Thoracic aorta (tissue), 2 donors: ENCODE results near the gene GPR132. TPM values are rescaled to one million over a fixed set of nuclear protein-coding genes. Genes with fewer than 3 reads are reported as not detected.

Experiments used
- ATAC-seq: fragments of 150-250 bp; one replicate; pipeline ENCODE4 v1.8.0; 2017; ENCODE audit warnings: low read depth; ENCODE audit not compliant: insufficient number of reproducible peaks, low FRiP score
- DNase-seq: peaks from one replicate; pipeline ENCODE4 v3.0.0-alpha.2; 2020; ENCODE audit warnings: low spot score
- H3K27ac ChIP-seq, 2 donors: fragments of 200-600 bp; sonication (generic); 1 replicate in 1 of 2; 2 replicates in 1 of 2; pipeline ENCODE4 v1.5.1; 2016; ENCODE audit warnings: mild to moderate bottlenecking in 2 of 2, moderate library complexity in 2 of 2
- H3K27me3 ChIP-seq: fragments of 200-600 bp; sonication (generic); replicated peaks from 2 replicates; pipeline ENCODE4 v1.6.0; 2016; ENCODE audit warnings: mild to moderate bottlenecking; ENCODE audit not compliant: insufficient read depth
- H3K36me3 ChIP-seq: fragments of 200-600 bp; sonication (generic); one replicate; pipeline ENCODE4 v1.5.1; 2016
- H3K4me1 ChIP-seq, 2 donors: fragments of 200-600 bp; sonication (generic); 1 replicate in 1 of 2; 2 replicates in 1 of 2; pipeline versions ENCODE4 v1.5.1 to v1.6.0; 2016; ENCODE audit warnings: low read depth in 2 of 2, mild to moderate bottlenecking in 1 of 2; ENCODE audit not compliant: control insufficient read depth in 1 of 2
- H3K4me3 ChIP-seq: fragments of 200-600 bp; sonication (generic); 2 replicates; pipeline ENCODE4 v1.5.1; 2016; ENCODE audit warnings: mild to moderate bottlenecking
- H3K9me3 ChIP-seq: fragments of 200-600 bp; sonication (generic); 2 replicates; pipeline ENCODE4 v1.5.1; 2016
- total RNA-seq, 2 donors: library from RNA; depleted of rRNA; stranded (reverse); fragments of >200 nt; gene quantifications; one replicate each; pipeline versions ENCODE4 v1.1.0 to v1.2.3, GENCODE V29; 2016
- TF ChIP-seq, protein P1 (sequence below): fragments of 200-600 bp; sonication (generic); IDR thresholded peaks from one replicate; pipeline ENCODE4 v1.5.1; 2019; ENCODE audit warnings: antibody characterized with exemption

Gene GPR132
- total RNA-seq, 2 donors from 2014 or later = 2.3 to 18.6 TPM

DNA sequence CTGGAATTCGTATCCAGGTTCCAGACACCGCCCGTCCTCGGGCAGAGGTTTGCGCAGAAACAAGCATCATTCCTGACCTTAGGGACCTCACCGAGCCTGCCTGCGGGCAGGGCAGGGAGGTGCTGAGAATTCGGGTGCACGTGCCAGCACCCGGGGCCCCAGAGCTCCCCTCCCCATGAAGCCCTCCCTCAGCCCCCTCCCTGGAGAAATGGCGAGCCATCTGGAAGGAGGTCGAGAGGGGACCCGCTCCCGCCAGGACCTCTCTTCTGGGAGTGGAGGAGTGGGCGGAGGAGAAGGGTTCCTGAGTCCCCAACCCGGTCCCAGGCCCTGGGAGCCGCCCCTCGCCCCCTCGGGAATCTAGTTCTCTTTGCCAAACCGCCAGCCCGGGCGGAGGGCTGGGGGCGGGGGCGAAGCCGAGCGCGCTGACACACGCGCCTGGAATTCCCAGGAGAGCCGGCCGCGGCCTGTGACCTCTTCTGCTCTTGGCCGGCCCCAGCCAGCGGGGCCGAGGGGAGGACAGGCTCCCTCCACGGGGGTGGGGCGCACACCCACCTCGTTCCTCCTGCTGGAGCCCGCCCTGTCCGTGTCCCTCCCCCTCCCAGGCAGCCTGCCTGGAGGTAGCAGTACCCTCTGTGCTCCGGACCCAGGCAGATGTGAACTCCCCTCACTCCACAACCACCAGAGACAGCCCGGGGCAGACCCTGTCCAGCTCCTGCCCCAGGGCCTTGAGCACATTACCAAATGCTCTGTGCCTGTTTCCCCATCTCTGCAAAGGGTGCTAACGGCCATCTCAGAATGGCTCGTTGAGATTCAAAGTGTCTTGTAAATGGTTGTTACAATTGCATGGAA is 23.0 kb upstream of the GPR132 start:
- H3K36me3 ChIP-seq = no peaks in the 10 kb centered on the region
- no peak for DNase-seq
- H3K4me1 ChIP-seq = peaks cover 28 to 60% of the 10 kb centered on the region in 2 donors
- H3K4me3 ChIP-seq = peak overlapping the region; percentile 71
- peak overlapping the region; percentile 54 to 63 for H3K27ac ChIP-seq
- no peaks in the 10 kb centered on the region for H3K27me3 ChIP-seq
- no peaks in the 10 kb centered on the region for H3K9me3 ChIP-seq
- ATAC-seq = no peak
- TF ChIP-seq, protein P1, sequence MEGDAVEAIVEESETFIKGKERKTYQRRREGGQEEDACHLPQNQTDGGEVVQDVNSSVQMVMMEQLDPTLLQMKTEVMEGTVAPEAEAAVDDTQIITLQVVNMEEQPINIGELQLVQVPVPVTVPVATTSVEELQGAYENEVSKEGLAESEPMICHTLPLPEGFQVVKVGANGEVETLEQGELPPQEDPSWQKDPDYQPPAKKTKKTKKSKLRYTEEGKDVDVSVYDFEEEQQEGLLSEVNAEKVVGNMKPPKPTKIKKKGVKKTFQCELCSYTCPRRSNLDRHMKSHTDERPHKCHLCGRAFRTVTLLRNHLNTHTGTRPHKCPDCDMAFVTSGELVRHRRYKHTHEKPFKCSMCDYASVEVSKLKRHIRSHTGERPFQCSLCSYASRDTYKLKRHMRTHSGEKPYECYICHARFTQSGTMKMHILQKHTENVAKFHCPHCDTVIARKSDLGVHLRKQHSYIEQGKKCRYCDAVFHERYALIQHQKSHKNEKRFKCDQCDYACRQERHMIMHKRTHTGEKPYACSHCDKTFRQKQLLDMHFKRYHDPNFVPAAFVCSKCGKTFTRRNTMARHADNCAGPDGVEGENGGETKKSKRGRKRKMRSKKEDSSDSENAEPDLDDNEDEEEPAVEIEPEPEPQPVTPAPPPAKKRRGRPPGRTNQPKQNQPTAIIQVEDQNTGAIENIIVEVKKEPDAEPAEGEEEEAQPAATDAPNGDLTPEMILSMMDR = no peak

DNA sequence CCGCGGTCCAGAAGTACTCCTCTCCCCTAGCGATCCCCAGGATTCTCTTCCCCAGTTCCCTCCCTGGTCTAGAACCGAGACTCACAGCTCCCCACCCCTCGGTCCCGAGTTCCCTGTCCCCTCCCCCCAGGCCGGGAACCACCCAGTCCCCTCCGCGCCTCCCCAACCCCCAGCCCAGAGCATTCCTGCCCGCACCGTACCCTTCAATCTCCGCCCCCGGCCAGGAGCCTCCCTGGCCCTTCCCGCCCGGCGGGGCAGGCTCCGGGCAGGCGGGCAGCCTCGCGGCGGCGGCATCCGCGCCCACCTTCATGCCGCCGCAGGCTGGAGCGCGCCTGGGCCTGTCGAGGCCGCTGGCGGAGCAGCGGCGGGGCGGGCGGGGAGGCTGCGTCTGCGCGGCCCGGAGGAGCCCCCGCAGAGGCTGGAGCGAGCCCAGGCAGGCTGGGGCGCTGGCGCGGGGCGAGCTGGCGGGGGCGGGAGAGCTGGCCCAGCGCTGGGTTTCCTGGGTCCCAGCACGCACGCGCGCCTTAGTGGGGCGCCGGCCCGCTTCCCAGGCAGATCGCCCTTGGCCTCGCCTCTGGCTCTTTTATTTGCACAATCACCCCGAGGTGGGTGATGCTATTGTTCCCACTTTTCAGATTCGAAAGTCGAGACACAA is 22.2 kb upstream of the GPR132 start:
- DNase-seq = no peak
- TF ChIP-seq, protein P1 = no peak

DNA sequence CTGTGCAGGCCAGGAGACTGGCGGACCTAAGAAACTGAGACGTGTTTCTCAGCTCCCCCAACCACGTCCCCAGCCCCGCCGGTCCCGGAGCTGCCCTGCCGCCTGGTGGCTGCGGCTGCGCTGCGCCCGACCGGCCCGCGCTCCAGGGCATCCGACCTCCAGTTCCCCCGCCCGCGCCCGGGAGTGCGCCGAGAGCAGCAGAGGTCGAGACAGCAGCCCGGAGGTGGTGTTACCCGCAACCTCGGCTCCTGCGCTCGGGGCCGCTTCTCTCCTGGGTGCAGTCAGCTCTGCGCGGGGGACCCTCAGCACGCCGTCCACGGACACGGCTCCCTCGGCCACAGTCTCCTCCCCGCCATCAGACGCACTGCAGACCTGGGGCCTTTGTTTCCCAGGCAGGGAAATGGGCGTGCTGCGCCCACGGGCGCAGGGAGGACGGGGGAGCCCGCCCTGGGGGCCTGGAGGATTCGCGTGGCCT is 21.6 kb upstream of the GPR132 start:
- Histone ChIP-seq H3K27ac (peak overlapping the region in 1 of 2 donors; percentile 68), H3K36me3 (no peaks in the 10 kb centered on the region), H3K9me3 (no peaks in the 10 kb centered on the region), H3K27me3 (no peaks in the 10 kb centered on the region), H3K4me3 (peak overlapping the region; percentile 71), H3K4me1 (peaks cover 18 to 49% of the 10 kb centered on the region in 2 donors)
- TF ChIP-seq, protein P1 = peak; percentile 80
- no peak for ATAC-seq
- no peak for DNase-seq

More for the DNA sequence above, 22.2 kb upstream of the GPR132 start:
- ATAC-seq = no peak
- H3K9me3 ChIP-seq = no peaks in the 10 kb centered on the region
- peak overlapping the region; percentile 63 to 68 for H3K27ac ChIP-seq
- H3K27me3 ChIP-seq = no peaks in the 10 kb centered on the region
- peaks cover 24 to 55% of the 10 kb centered on the region in 2 donors for H3K4me1 ChIP-seq
- H3K4me3 ChIP-seq = peak overlapping the region; percentile 71
- H3K36me3 ChIP-seq = no peaks in the 10 kb centered on the region

DNA sequence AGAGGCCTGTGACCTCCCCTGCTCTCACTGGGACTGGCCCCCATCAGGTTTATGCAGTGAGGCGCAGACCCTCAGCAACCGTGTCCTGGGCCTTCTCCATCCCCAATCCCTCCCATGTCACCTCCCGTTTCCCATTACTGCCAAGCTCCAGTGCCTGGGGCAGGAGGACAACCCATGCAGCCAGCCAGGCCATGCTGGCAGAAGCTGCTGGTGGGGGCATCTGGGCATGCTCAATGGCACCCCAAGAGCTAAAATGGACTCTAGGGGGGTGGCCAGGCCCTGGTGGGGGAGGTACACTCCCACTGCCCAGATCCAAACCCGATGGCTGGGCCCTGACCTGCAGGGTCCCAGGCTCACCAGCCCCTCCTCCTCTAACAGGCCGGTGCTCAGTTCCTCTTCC is 20.5 kb upstream of the GPR132 start:
- no peak overlapping the region for H3K27ac ChIP-seq
- H3K9me3 ChIP-seq = no peaks in the 10 kb centered on the region
- peaks cover 7 to 38% of the 10 kb centered on the region in 2 donors for H3K4me1 ChIP-seq
- H3K36me3 ChIP-seq = no peaks in the 10 kb centered on the region
- ATAC-seq (no peak), DNase-seq (no peak)
- TF ChIP-seq, protein P1 = no peak
- no peak overlapping the region for H3K4me3 ChIP-seq
- H3K27me3 ChIP-seq = no peaks in the 10 kb centered on the region
